Measurements from ENCODE around the gene FAF1.

Gene FAF1

GRCh38 chr1:50959913-50960844 lies at the start of gene FAF1 (continued):
- TF ChIP-seq, protein P1, sequence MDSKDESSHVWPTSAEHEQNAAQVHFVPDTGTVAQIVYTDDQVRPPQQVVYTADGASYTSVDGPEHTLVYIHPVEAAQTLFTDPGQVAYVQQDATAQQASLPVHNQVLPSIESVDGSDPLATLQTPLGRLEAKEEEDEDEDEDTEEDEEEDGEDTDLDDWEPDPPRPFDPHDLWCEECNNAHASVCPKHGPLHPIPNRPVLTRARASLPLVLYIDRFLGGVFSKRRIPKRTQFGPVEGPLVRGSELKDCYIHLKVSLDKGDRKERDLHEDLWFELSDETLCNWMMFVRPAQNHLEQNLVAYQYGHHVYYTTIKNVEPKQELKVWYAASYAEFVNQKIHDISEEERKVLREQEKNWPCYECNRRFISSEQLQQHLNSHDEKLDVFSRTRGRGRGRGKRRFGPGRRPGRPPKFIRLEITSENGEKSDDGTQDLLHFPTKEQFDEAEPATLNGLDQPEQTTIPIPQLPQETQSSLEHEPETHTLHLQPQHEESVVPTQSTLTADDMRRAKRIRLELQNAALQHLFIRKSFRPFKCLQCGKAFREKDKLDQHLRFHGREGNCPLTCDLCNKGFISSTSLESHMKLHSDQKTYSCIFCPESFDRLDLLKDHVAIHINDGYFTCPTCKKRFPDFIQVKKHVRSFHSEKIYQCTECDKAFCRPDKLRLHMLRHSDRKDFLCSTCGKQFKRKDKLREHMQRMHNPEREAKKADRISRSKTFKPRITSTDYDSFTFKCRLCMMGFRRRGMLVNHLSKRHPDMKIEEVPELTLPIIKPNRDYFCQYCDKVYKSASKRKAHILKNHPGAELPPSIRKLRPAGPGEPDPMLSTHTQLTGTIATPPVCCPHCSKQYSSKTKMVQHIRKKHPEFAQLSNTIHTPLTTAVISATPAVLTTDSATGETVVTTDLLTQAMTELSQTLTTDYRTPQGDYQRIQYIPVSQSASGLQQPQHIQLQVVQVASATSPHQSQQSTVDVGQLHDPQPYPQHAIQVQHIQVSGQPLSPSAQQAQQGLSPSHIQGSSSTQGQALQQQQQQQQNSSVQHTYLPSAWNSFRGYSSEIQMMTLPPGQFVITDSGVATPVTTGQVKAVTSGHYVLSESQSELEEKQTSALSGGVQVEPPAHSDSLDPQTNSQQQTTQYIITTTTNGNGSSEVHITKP (tag by site-specific recombination; IDR thresholded peaks at IDR 0.05) = peak; percentile 46; the same call in 1 of the 2 replicates
- TF ChIP-seq ZNF366 (tag by site-specific recombination; conservative IDR thresholded peaks at IDR 0.05) = 0 out of 2 replicates have a peak, but pooled peaks have one; percentile 38
- TF ChIP-seq ZNF24 (tag by site-specific recombination; IDR thresholded peaks at IDR 0.05) = peak; percentile 90
- no peak for TF ChIP-seq ZNF571 (tag by site-specific recombination; IDR thresholded peaks at IDR 0.05)
- peak; percentile 96 for TF ChIP-seq EGR2 (tag by site-specific recombination; IDR thresholded peaks at IDR 0.05; ENCODE audit: low read depth)
- TF ChIP-seq PRDM4 (tag by site-specific recombination; IDR thresholded peaks at IDR 0.05) = peak; percentile 34; the same call in 1 of the 2 replicates
- no peak for TF ChIP-seq ZNF837 (tag by site-specific recombination; IDR thresholded peaks at IDR 0.05)
- TF ChIP-seq ZXDB (tag by site-specific recombination; IDR thresholded peaks at IDR 0.05) = peak; percentile 90
- TF ChIP-seq KLF9 (tag by site-specific recombination; IDR thresholded peaks at IDR 0.05; ENCODE audit: low read depth) = peak; percentile 69; the same call in 1 of the 2 replicates
- TF ChIP-seq, protein P2, sequence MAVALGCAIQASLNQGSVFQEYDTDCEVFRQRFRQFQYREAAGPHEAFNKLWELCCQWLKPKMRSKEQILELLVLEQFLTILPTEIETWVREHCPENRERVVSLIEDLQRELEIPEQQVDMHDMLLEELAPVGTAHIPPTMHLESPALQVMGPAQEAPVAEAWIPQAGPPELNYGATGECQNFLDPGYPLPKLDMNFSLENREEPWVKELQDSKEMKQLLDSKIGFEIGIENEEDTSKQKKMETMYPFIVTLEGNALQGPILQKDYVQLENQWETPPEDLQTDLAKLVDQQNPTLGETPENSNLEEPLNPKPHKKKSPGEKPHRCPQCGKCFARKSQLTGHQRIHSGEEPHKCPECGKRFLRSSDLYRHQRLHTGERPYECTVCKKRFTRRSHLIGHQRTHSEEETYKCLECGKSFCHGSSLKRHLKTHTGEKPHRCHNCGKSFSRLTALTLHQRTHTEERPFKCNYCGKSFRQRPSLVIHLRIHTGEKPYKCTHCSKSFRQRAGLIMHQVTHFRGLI (tag by site-specific recombination; IDR thresholded peaks at IDR 0.05) = peak; percentile 75
- peak; percentile 13; the same call in 1 of the 2 replicates for TF ChIP-seq ZFP37 (tag by site-specific recombination; IDR thresholded peaks at IDR 0.05)
- peak; percentile 89 for TF ChIP-seq ZEB2 (tag by site-specific recombination; IDR thresholded peaks at IDR 0.05)
- TF ChIP-seq WT1 (tag by site-specific recombination; IDR thresholded peaks at IDR 0.05) = peak; percentile 25; the same call in 1 of the 2 replicates
- peak; percentile 82; the same call in 1 of the 2 replicates for TF ChIP-seq TRIM28 (IDR thresholded peaks at IDR 0.05; ENCODE audit: borderline replicate concordance, low read length)
- no peak for TF ChIP-seq OSR2 (tag by site-specific recombination; IDR thresholded peaks at IDR 0.05)
- TF ChIP-seq ZNF76 (tag by site-specific recombination; IDR thresholded peaks at IDR 0.05; ENCODE audit: borderline replicate concordance, low read depth) = peak; percentile 69; the same call in 1 of the 2 replicates
- TF ChIP-seq KLF16 (tag by site-specific recombination; IDR thresholded peaks at IDR 0.05) = peak; percentile 87
- no peak for TF ChIP-seq ZNF707 (tag by site-specific recombination; IDR thresholded peaks at IDR 0.05)
- no peak for TF ChIP-seq ZNF654 (tag by site-specific recombination; IDR thresholded peaks at IDR 0.05; ENCODE audit: low read depth)

Data from HEK293 (cell line).